ENCODE measurements around the gene CLASRP.

DNA sequence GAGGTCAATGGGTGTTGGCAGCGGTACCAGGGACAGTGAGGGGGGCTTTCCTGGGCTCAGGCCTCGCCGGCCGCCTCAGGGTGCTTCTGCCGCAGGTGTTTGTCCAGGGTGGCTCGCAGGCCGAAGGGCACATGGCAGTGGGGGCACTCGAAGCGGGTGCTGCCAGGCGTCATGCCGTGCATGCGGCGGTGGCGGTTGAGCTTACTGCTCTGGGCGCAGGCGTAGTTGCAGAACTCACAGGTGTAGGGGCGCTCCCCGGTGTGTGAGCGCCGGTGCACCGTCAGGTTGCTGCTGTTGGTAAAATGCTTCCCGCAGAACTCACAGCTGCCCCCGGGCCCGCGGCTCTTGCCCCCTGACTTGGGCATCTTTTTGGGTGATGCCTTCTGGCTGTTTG is 32.7 kb downstream of the CLASRP start:
- TF ChIP-seq POLR2A (IDR thresholded peaks at IDR 0.05) = no peak
- TF ChIP-seq, protein P1, sequence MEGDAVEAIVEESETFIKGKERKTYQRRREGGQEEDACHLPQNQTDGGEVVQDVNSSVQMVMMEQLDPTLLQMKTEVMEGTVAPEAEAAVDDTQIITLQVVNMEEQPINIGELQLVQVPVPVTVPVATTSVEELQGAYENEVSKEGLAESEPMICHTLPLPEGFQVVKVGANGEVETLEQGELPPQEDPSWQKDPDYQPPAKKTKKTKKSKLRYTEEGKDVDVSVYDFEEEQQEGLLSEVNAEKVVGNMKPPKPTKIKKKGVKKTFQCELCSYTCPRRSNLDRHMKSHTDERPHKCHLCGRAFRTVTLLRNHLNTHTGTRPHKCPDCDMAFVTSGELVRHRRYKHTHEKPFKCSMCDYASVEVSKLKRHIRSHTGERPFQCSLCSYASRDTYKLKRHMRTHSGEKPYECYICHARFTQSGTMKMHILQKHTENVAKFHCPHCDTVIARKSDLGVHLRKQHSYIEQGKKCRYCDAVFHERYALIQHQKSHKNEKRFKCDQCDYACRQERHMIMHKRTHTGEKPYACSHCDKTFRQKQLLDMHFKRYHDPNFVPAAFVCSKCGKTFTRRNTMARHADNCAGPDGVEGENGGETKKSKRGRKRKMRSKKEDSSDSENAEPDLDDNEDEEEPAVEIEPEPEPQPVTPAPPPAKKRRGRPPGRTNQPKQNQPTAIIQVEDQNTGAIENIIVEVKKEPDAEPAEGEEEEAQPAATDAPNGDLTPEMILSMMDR (IDR thresholded peaks at IDR 0.05) = no peak
